ENCODE results near the gene CRP.

The CRP gene

GRCh38 chr1:159664247-159664646 is 50.1 kb downstream of the CRP start:
- Histone ChIP-seq H3K79me2 (ENCODE audit: control insufficient read depth, low read length) (no peaks in the 10 kb centered on the region), H3K4me1 (ENCODE audit: control insufficient read depth, low read length) (peaks cover 9% of the 10 kb centered on the region), H3K36me3 (ENCODE audit: control insufficient read depth, low read length) (no peaks in the 10 kb centered on the region), H3K27ac (ENCODE audit: low read depth, low read length) (no peak overlapping the region), H3K4me2 (ENCODE audit: low read length) (no peak overlapping the region), H3K9me3 (ENCODE audit: control insufficient read depth, insufficient read depth, low read length) (peaks cover 3% of the 10 kb centered on the region; the same call in 1 of the 2 replicates), H3K9me2 (replicated peaks; ENCODE audit: control insufficient read depth, low read length) (no peaks in the 10 kb centered on the region), H3K27me3 (ENCODE audit: control insufficient read depth, low read length) (no peaks in the 10 kb centered on the region), H4K20me1 (ENCODE audit: control insufficient read depth, insufficient read depth, low read depth, low read length) (no peaks in the 10 kb centered on the region), H3K4me3 (ENCODE audit: low read length) (no peak overlapping the region), H3F3A (ENCODE audit: control insufficient read depth, insufficient read depth) (no peaks in the 10 kb centered on the region)
- no peak for TF ChIP-seq EZH2phosphoT487 (IDR thresholded peaks at IDR 0.05; ENCODE audit: borderline replicate concordance, low read length)
- TF ChIP-seq, protein P1, sequence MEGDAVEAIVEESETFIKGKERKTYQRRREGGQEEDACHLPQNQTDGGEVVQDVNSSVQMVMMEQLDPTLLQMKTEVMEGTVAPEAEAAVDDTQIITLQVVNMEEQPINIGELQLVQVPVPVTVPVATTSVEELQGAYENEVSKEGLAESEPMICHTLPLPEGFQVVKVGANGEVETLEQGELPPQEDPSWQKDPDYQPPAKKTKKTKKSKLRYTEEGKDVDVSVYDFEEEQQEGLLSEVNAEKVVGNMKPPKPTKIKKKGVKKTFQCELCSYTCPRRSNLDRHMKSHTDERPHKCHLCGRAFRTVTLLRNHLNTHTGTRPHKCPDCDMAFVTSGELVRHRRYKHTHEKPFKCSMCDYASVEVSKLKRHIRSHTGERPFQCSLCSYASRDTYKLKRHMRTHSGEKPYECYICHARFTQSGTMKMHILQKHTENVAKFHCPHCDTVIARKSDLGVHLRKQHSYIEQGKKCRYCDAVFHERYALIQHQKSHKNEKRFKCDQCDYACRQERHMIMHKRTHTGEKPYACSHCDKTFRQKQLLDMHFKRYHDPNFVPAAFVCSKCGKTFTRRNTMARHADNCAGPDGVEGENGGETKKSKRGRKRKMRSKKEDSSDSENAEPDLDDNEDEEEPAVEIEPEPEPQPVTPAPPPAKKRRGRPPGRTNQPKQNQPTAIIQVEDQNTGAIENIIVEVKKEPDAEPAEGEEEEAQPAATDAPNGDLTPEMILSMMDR (IDR thresholded peaks at IDR 0.05; ENCODE audit: low read depth, low read length, poor library complexity, severe bottlenecking) = no peak

- no peaks in the 10 kb centered on the region for H3F3A ChIP-seq (ENCODE audit: control insufficient read depth, insufficient read depth)
- H3K9me3 ChIP-seq (ENCODE audit: control insufficient read depth, insufficient read depth, low read length) = peaks cover 3% of the 10 kb centered on the region; the same call in 1 of the 2 replicates
- no peak overlapping the region for H3K4me2 ChIP-seq (ENCODE audit: low read length)
- TF ChIP-seq, protein P1 (IDR thresholded peaks at IDR 0.05; ENCODE audit: low read depth, low read length, poor library complexity, severe bottlenecking) = no peak
- TF ChIP-seq EZH2phosphoT487 (IDR thresholded peaks at IDR 0.05; ENCODE audit: borderline replicate concordance, low read length) = no peak
- no peaks in the 10 kb centered on the region for H3K27me3 ChIP-seq (ENCODE audit: control insufficient read depth, low read length)
- H3K9me2 ChIP-seq (replicated peaks; ENCODE audit: control insufficient read depth, low read length) = no peaks in the 10 kb centered on the region
- H3K4me3 ChIP-seq (ENCODE audit: low read length) = no peak overlapping the region
- no peaks in the 10 kb centered on the region for H3K36me3 ChIP-seq (ENCODE audit: control insufficient read depth, low read length)
- H3K27ac ChIP-seq (ENCODE audit: low read depth, low read length) = no peak overlapping the region
- no peaks in the 10 kb centered on the region for H3K79me2 ChIP-seq (ENCODE audit: control insufficient read depth, low read length)
- no peaks in the 10 kb centered on the region for H4K20me1 ChIP-seq (ENCODE audit: control insufficient read depth, insufficient read depth, low read depth, low read length)
- H3K4me1 ChIP-seq (ENCODE audit: control insufficient read depth, low read length) = peaks cover 9% of the 10 kb centered on the region
Measured at GRCh38 chr1:159663552-159663951, 50.8 kb downstream of the CRP start.

Measured in DOHH2 (cell line).